Calu3 (cell line): Measurements from ENCODE around the gene SPATS2L. TPM values are rescaled to one million over a fixed set of nuclear protein-coding genes. Genes with fewer than 3 reads are reported as not detected.

Experiments
- BruUV-seq: library from RNA; stranded (reverse); fragments of 400-500 nt; replicated peaks from 2 replicates; lab custom pipeline; 2021; lab: Mats Ljungman, UMichigan
- CTCF ChIA-PET: fragments of 300-600 bp; sonication (Branson Sonifier 250); formaldehyde crosslinking; loops from one replicate; lab custom pipeline; 2022; ENCODE audit warnings: antibody characterized with exemption; lab: Charles Lee
- DNase-seq: peaks from one replicate; pipeline ENCODE4 v3.0.0; 2022
- H3K27ac Mint-ChIP-seq: one replicate; pipeline ENCODE4 v1.8.0; 2022; ENCODE audit warnings: mixed read lengths; ENCODE audit not compliant: unreplicated experiment
- H3K27me3 Mint-ChIP-seq: one replicate; pipeline ENCODE4 v1.8.0; 2022; ENCODE audit warnings: mixed read lengths; ENCODE audit not compliant: unreplicated experiment
- H3K36me3 Mint-ChIP-seq: one replicate; pipeline ENCODE4 v1.8.0; 2022; ENCODE audit warnings: mild to moderate bottlenecking, moderate library complexity, mixed read lengths; ENCODE audit not compliant: insufficient read depth, unreplicated experiment
- H3K4me1 Mint-ChIP-seq: one replicate; pipeline ENCODE4 v1.8.0; 2022; ENCODE audit warnings: mild to moderate bottlenecking, low read depth, mixed read lengths; ENCODE audit not compliant: unreplicated experiment
- H3K4me3 Mint-ChIP-seq: one replicate; pipeline ENCODE4 v1.8.0; 2022; ENCODE audit warnings: mild to moderate bottlenecking, low read depth, moderate library complexity, mixed read lengths; ENCODE audit not compliant: unreplicated experiment
- H3K9me3 Mint-ChIP-seq: one replicate; pipeline ENCODE4 v1.8.0; 2022; ENCODE audit warnings: low read depth, mixed read lengths; ENCODE audit not compliant: unreplicated experiment
- intact Hi-C: fragments of 100-400 bp; cut with micrococcal nuclease; formaldehyde crosslinking; loops from one replicate; pipeline ENCODE4 v1.10.0; 2022; ENCODE audit not compliant: unreplicated experiment
- total RNA-seq: library from RNA; stranded (reverse); gene quantifications from 2 replicates; pipeline ENCODE4 v1.2.3, GENCODE V29; 2022
- TF ChIP-seq, protein P1 (sequence below): fragments of 200-600 bp; IDR thresholded peaks from one replicate; pipeline ENCODE4 v1.8.0; 2022; ENCODE audit warnings: antibody characterized with exemption; ENCODE audit not compliant: unreplicated experiment

The SPATS2L gene
- total RNA-seq, 1 experiment from 2014 or later = 378 TPM

DNA sequence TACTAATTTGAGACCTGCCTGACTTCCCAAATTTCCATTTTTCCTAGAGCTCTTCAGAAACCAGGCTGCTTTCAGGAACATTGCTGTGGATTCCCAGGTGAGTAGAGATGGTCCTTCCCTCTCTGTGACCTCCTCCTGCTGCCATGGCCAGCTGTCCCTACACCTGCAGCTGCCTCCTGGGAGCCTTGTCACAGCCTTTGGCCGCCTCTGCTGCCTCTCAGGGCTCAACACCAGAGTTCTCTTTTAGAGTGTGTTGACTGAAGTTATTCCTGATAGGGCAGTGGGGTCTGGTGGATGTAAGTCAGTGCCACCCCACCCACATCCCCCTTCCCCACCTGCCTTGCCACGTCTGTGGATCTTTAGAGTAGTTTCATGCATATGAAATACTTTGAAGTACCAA lies 22.9 kb downstream of the SPATS2L start:
- CTCF ChIA-PET = interaction anchor here (0.8 to 1.0 kb wide), 2 partner anchors 10 to 23 kb away, joined by 3 to 4 read pairs; no protein-coding TSS in a partner anchor
- H3K4me1 Mint-ChIP-seq = peaks cover 28% of the 10 kb centered on the region
- H3K36me3 Mint-ChIP-seq = peaks cover 20% of the 10 kb centered on the region
- H3K27me3 Mint-ChIP-seq = no peaks in the 10 kb centered on the region
- no peak overlapping the region for H3K4me3 Mint-ChIP-seq
- BruUV-seq = no TSS peak
- no peaks in the 10 kb centered on the region for H3K9me3 Mint-ChIP-seq
- TF ChIP-seq, protein P1, sequence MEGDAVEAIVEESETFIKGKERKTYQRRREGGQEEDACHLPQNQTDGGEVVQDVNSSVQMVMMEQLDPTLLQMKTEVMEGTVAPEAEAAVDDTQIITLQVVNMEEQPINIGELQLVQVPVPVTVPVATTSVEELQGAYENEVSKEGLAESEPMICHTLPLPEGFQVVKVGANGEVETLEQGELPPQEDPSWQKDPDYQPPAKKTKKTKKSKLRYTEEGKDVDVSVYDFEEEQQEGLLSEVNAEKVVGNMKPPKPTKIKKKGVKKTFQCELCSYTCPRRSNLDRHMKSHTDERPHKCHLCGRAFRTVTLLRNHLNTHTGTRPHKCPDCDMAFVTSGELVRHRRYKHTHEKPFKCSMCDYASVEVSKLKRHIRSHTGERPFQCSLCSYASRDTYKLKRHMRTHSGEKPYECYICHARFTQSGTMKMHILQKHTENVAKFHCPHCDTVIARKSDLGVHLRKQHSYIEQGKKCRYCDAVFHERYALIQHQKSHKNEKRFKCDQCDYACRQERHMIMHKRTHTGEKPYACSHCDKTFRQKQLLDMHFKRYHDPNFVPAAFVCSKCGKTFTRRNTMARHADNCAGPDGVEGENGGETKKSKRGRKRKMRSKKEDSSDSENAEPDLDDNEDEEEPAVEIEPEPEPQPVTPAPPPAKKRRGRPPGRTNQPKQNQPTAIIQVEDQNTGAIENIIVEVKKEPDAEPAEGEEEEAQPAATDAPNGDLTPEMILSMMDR = no peak
- intact Hi-C loops = no loop called here
- no peak overlapping the region for H3K27ac Mint-ChIP-seq
- DNase-seq = no peak

DNA sequence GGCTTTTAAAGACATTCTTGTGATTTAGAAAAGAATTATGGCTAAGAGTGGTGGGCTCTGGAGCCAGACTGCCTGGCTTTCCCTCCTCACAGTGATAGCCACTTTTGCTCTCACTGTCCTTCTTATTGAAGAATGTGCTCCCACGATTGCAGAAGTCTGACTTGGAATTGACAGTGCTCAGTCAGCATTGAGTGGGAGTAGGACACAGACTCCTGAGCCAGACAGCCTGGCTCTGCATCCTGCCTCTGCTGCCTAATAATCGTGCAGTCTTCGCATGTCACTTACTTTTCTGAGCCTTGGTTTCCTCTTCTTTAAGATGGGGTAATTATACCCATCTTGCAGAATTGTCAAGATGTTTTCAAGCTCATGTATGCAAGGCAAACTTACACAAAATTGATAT lies 23.3 kb downstream of the SPATS2L start:
- BruUV-seq = no TSS peak
- Mint-ChIP-seq H3K4me1 (peaks cover 26% of the 10 kb centered on the region), H3K27ac (no peak overlapping the region), H3K9me3 (no peaks in the 10 kb centered on the region), H3K27me3 (no peaks in the 10 kb centered on the region), H3K36me3 (peaks cover 19% of the 10 kb centered on the region), H3K4me3 (no peak overlapping the region)
- CTCF ChIA-PET = interaction anchor here (0.8 kb wide), 1 partner anchor 9 kb away, joined by 3 read pairs; no protein-coding TSS in a partner anchor
- intact Hi-C loops = no loop called here
- TF ChIP-seq, protein P1 = no peak
- DNase-seq = no peak

DNA sequence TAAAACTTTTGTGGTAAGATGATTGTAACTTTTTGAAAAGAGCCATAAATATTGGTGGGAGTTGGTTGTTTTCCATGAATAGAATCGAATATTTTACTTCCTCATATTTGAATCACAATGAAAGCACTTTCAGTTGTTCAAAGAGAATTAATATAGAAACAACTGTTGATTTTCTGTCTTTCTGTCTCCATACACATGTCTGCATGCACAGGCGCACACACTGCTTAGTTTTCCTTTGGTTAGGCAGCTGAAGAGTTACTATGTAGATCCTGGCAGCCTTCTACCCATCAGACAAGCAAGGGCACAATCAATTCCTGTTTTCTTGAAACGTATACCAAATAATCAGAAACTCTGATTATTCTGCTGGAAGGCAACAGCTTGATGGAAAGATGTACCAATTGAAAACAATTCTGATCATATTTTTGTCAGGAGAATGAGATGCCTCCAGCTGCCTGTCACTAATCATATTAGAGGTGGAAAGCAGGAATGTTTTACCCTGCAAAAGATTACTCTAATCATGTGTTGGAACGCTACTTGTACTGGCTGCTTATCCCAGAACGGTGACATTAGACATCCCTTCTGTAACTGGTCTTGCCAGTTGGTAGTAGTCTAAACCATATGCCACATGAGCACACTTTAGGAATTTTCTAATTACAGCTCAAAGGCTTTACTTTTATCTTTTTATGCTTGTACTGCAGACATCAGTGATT lies 24.0 kb downstream of the SPATS2L start:
- Mint-ChIP-seq H3K9me3 (no peaks in the 10 kb centered on the region), H3K27me3 (no peaks in the 10 kb centered on the region), H3K27ac (no peak overlapping the region), H3K36me3 (peaks cover 26% of the 10 kb centered on the region), H3K4me1 (peaks cover 33% of the 10 kb centered on the region), H3K4me3 (no peak overlapping the region)
- intact Hi-C loops = no loop called here
- no TSS peak for BruUV-seq
- TF ChIP-seq, protein P1 = no peak
- DNase-seq = no peak
- CTCF ChIA-PET = interaction anchor here (0.6 to 0.7 kb wide), 2 partner anchors 11 to 94 kb away, joined by 3 read pairs; no protein-coding TSS in a partner anchor

- TF ChIP-seq, protein P1 = no peak
- H3K36me3 Mint-ChIP-seq = peaks cover 31% of the 10 kb centered on the region
- intact Hi-C loops = no loop called here
- H3K27me3 Mint-ChIP-seq = no peaks in the 10 kb centered on the region
- H3K4me1 Mint-ChIP-seq = peaks cover 37% of the 10 kb centered on the region
- no peak overlapping the region for H3K4me3 Mint-ChIP-seq
- BruUV-seq = no TSS peak
- CTCF ChIA-PET = interaction anchor here (0.6 kb wide), 1 partner anchor 93 kb away, joined by 3 read pairs; no protein-coding TSS in a partner anchor
- H3K27ac Mint-ChIP-seq = no peak overlapping the region
- no peak for DNase-seq
- no peaks in the 10 kb centered on the region for H3K9me3 Mint-ChIP-seq
Measured at GRCh38 chr2:200331061-200331400, 24.5 kb downstream of the SPATS2L start.
